Tibial artery (tissue), 4 donors: ENCODE measurements around the gene LOXL3.
A peak's percentile ranks its signal among the peaks of the same experiment; 100 is the strongest.

Experiments used
- DNase-seq, 2 donors: peaks; one replicate each; pipeline ENCODE4 v3.0.0-alpha.2; 2019
- H3K27ac ChIP-seq, 2 donors: fragments of 200-600 bp; sonication (generic) in 1 of 2; 1 replicate in 1 of 2; 2 replicates in 1 of 2; pipeline ENCODE4 v1.5.1; 2018 to 2019; ENCODE audit warnings: mild to moderate bottlenecking in 1 of 2
- H3K27me3 ChIP-seq, 2 donors: fragments of 200-600 bp; sonication (generic) in 1 of 2; one replicate each; pipeline versions ENCODE4 v1.5.1 to v1.6.0; 2016 to 2019
- H3K36me3 ChIP-seq, 3 donors: fragments of 200-600 bp; sonication (generic) in 2 of 3; one replicate each; pipeline ENCODE4 v1.5.1; 2016 to 2019; ENCODE audit warnings: mild to moderate bottlenecking in 2 of 3
- H3K4me1 ChIP-seq, 4 donors: fragments of 200-600 bp; sonication (generic) in 2 of 4; 1 replicate in 3 of 4; 2 replicates in 1 of 4; pipeline ENCODE4 v1.5.1; 2016 to 2019
- H3K4me3 ChIP-seq, 2 donors: fragments of 200-600 bp; sonication (generic) in 1 of 2; 1 replicate in 1 of 2; 2 replicates in 1 of 2; pipeline ENCODE4 v1.5.1; 2018 to 2019; ENCODE audit warnings: mild to moderate bottlenecking in 2 of 2
- H3K9me3 ChIP-seq, 3 donors: fragments of 200-600 bp; sonication (generic) in 1 of 3; one replicate each; pipeline ENCODE4 v1.5.1; 2016 to 2019
- CTCF ChIP-seq, 2 experiments: fragments of 200-600 bp in 1 of 2; fragments of 450-650 bp in 1 of 2; IDR thresholded peaks; one replicate each; pipeline ENCODE4 v1.5.1; 2017 to 2019; ENCODE audit warnings: antibody characterized with exemption in 2 of 2, mild to moderate bottlenecking in 1 of 2, moderate library complexity in 1 of 2
- intact Hi-C: fragments of 100-400 bp; cut with DNase I; formaldehyde crosslinking; loops from one replicate; pipeline ENCODE4 v1.15.0; 2023; ENCODE audit warnings: low total_unique reads

Gene LOXL3

GRCh38 chr2:74516650-74517049 lies 37.1 kb downstream of the LOXL3 start:
- intact Hi-C loops = no loop called here
- no peak for DNase-seq
- peaks cover 20 to 96% of the 10 kb centered on the region in 2 donors for H3K27me3 ChIP-seq
- no peaks in the 10 kb centered on the region for H3K36me3 ChIP-seq
- H3K9me3 ChIP-seq = no peaks in the 10 kb centered on the region
- no peak for TF ChIP-seq CTCF (IDR thresholded peaks at IDR 0.05)
- H3K4me3 ChIP-seq = peak overlapping the region in 1 of 2 donors; percentile 17
- H3K4me1 ChIP-seq = peaks cover 0 to 31% (median 28%) of the 10 kb centered on the region in 4 donors
- no peak overlapping the region for H3K27ac ChIP-seq

GRCh38 chr2:74515981-74516633 lies 37.6 kb downstream of the LOXL3 start:
- H3K4me1 ChIP-seq = peaks cover 0 to 31% (median 28%) of the 10 kb centered on the region in 4 donors
- H3K27me3 ChIP-seq = peaks cover 20 to 99% of the 10 kb centered on the region in 2 donors
- intact Hi-C loops = no loop called here
- peak overlapping the region; percentile 17 to 41 for H3K4me3 ChIP-seq
- no peak for TF ChIP-seq CTCF (IDR thresholded peaks at IDR 0.05)
- no peaks in the 10 kb centered on the region for H3K36me3 ChIP-seq
- peak; percentile 51 to 67 for DNase-seq
- H3K9me3 ChIP-seq = no peaks in the 10 kb centered on the region
- no peak overlapping the region for H3K27ac ChIP-seq

- peaks cover 20 to 100% of the 10 kb centered on the region in 2 donors for H3K27me3 ChIP-seq
- H3K4me1 ChIP-seq = peaks cover 0 to 31% (median 28%) of the 10 kb centered on the region in 4 donors
- H3K27ac ChIP-seq = no peak overlapping the region
- intact Hi-C loops = no loop called here
- H3K36me3 ChIP-seq = no peaks in the 10 kb centered on the region
- peak overlapping the region; percentile 17 to 41 for H3K4me3 ChIP-seq
- DNase-seq = no peak
- no peak for TF ChIP-seq CTCF (IDR thresholded peaks at IDR 0.05)
- no peaks in the 10 kb centered on the region for H3K9me3 ChIP-seq
Observed at GRCh38 chr2:74515271-74515980, 38.3 kb downstream of the LOXL3 start.

- DNase-seq = no peak
- Histone ChIP-seq H3K36me3 (no peaks in the 10 kb centered on the region), H3K4me3 (peak within 1 kb of the TSS in 1 of 2 donors; percentile 19), H3K27ac (no peak within 1 kb of the TSS), H3K4me1 (peaks cover 0 to 31% (median 28%) of the 10 kb centered on the region in 4 donors), H3K9me3 (no peaks in the 10 kb centered on the region), H3K27me3 (peaks cover 20 to 100% of the 10 kb centered on the region in 2 donors)
- intact Hi-C loops = no loop called here
- TF ChIP-seq CTCF (IDR thresholded peaks at IDR 0.05) = no peak
Observed at GRCh38 chr2:74514368-74515270, 39.1 kb downstream of the LOXL3 start, which contains the start of gene TLX2. Gene TLX2 (plus strand): TSS chr2:74514450. CDS start chr2:74514807, 357 bp downstream.

GRCh38 chr2:74513605-74514367 lies 40.0 kb downstream of the LOXL3 start:
- Histone ChIP-seq H3K27ac (no peak overlapping the region), H3K4me3 (peak overlapping the region in 1 of 2 donors; percentile 19), H3K9me3 (no peaks in the 10 kb centered on the region), H3K36me3 (no peaks in the 10 kb centered on the region), H3K4me1 (peaks cover 0 to 31% (median 28%) of the 10 kb centered on the region in 4 donors), H3K27me3 (peaks cover 20 to 91% of the 10 kb centered on the region in 2 donors)
- TF ChIP-seq CTCF (IDR thresholded peaks at IDR 0.05) = no peak
- intact Hi-C loops = no loop called here
- DNase-seq = no peak
